GM21528 (cell line): Measurements from ENCODE around the gene FCER2.
A peak's percentile ranks its signal among the peaks of the same experiment; 100 is the strongest.
"Not testable (repeated sequence)": the region's sequence is repeated elsewhere in the genome, so short reads cannot be mapped to it uniquely, and the experiment has no call there.

Experiments
- ATAC-seq: cut with Tn5 transposase; IDR thresholded peaks from one replicate; pipeline ENCODE4 v1.9.1; 2021; ENCODE audit warnings: mild to moderate bottlenecking, moderate library complexity; ENCODE audit not compliant: unreplicated experiment, low FRiP score

Gene FCER2

GRCh38 chr19:7701654-7702457 lies at the start of gene FCER2:
FCER2 (minus strand) TSS chr19:7702131; CDS start chr19:7699760, 2,371 bp downstream.
- peak; percentile 51 for ATAC-seq

GRCh38 chr19:7751157-7751783 lies 49.3 kb upstream of the FCER2 start:
- no peak for ATAC-seq

GRCh38 chr19:7748756-7749155 lies 46.8 kb upstream of the FCER2 start:
- no peak for ATAC-seq

GRCh38 chr19:7748171-7748570 lies 46.2 kb upstream of the FCER2 start:
- ATAC-seq, result no peak

- ATAC-seq, result no peak
Measured at GRCh38 chr19:7746903-7747884, 45.3 kb upstream of the FCER2 start, which contains the start of gene CD209. CD209 (minus strand) TSS chr19:7747534; CDS start chr19:7747511, 23 bp downstream.

- not testable (repeated sequence) for ATAC-seq
Measured at GRCh38 chr19:7746306-7746705, 44.4 kb upstream of the FCER2 start.

- no peak for ATAC-seq
Measured at GRCh38 chr19:7744871-7745650, 43.1 kb upstream of the FCER2 start.

GRCh38 chr19:7744199-7744786 lies 42.4 kb upstream of the FCER2 start:
- ATAC-seq, result no peak

- ATAC-seq, result peak; percentile 50
Measured at GRCh38 chr19:7743425-7743841, 41.5 kb upstream of the FCER2 start.

GRCh38 chr19:7742991-7743390 lies 41.1 kb upstream of the FCER2 start:
- ATAC-seq, result no peak

- no peak for ATAC-seq
Measured at GRCh38 chr19:7742575-7742974, 40.6 kb upstream of the FCER2 start.

- ATAC-seq, result no peak
Measured at GRCh38 chr19:7740682-7741054, 38.7 kb upstream of the FCER2 start.

GRCh38 chr19:7739801-7740681 lies 38.1 kb upstream of the FCER2 start:
- ATAC-seq, result no peak

- no peak for ATAC-seq
Measured at GRCh38 chr19:7739211-7739755, 37.4 kb upstream of the FCER2 start.

- no peak for ATAC-seq
Measured at GRCh38 chr19:7738023-7738422, 36.1 kb upstream of the FCER2 start.

GRCh38 chr19:7737215-7737614 lies 35.3 kb upstream of the FCER2 start:
- no peak for ATAC-seq

GRCh38 chr19:7736148-7736547 lies 34.2 kb upstream of the FCER2 start:
- ATAC-seq, result no peak
